Endothelial cell (in vitro differentiated cells): ENCODE data around the gene PTX3. TPM values are rescaled to one million over a fixed set of nuclear protein-coding genes. Genes with fewer than 3 reads are reported as not detected.

Source experiments
- DNase-seq: peaks from one replicate; pipeline ENCODE4 v3.0.0; 2021; ENCODE audit warnings: low spot score
- H3K27ac Mint-ChIP-seq: one replicate; pipeline ENCODE4 v1.8.0; 2021; ENCODE audit warnings: mixed read lengths, inconsistent platforms; ENCODE audit not compliant: unreplicated experiment
- H3K27me3 Mint-ChIP-seq: one replicate; pipeline ENCODE4 v1.8.0; 2021; ENCODE audit warnings: mild to moderate bottlenecking, moderate library complexity, mixed read lengths, inconsistent platforms; ENCODE audit not compliant: unreplicated experiment
- H3K36me3 Mint-ChIP-seq: one replicate; pipeline ENCODE4 v1.8.0; 2021; ENCODE audit warnings: mild to moderate bottlenecking, low read depth, mixed read lengths, inconsistent platforms; ENCODE audit not compliant: unreplicated experiment
- H3K4me1 Mint-ChIP-seq: one replicate; pipeline ENCODE4 v1.8.0; 2021; ENCODE audit warnings: mild to moderate bottlenecking, mixed read lengths, inconsistent platforms; ENCODE audit not compliant: unreplicated experiment
- H3K4me3 Mint-ChIP-seq: one replicate; pipeline ENCODE4 v1.8.0; 2021; ENCODE audit warnings: mild to moderate bottlenecking, mixed read lengths, inconsistent platforms; ENCODE audit not compliant: unreplicated experiment
- H3K9me3 Mint-ChIP-seq: one replicate; pipeline ENCODE4 v1.8.0; 2021; ENCODE audit warnings: mixed read lengths, inconsistent platforms; ENCODE audit not compliant: unreplicated experiment
- CTCF ChIP-seq: fragments of 200-600 bp; sonication (generic); IDR thresholded peaks from one replicate; pipeline ENCODE4 v1.5.0; 2021; ENCODE audit warnings: antibody characterized with exemption; ENCODE audit not compliant: unreplicated experiment
- total RNA-seq: library from RNA; stranded (reverse); fragmentation: NEBNext Ultra II Directional; extraction: Animal tissue kit (Norgen Biotek cat#: 25700); gene quantifications from one replicate; pipeline ENCODE4 v1.2.1, GENCODE V29; 2021; ENCODE audit not compliant: unreplicated experiment

The PTX3 gene
- total RNA-seq, 1 donor from 2014 or later: 0.13 TPM

- no peaks in the 10 kb centered on the region for H3K36me3 Mint-ChIP-seq
- no peak for DNase-seq
- no peak for TF ChIP-seq CTCF
- no peak overlapping the region for H3K4me3 Mint-ChIP-seq
- H3K27ac Mint-ChIP-seq: no peak overlapping the region
- H3K9me3 Mint-ChIP-seq: no peaks in the 10 kb centered on the region
- no peaks in the 10 kb centered on the region for H3K4me1 Mint-ChIP-seq
- H3K27me3 Mint-ChIP-seq: no peaks in the 10 kb centered on the region
These were observed 23.1 kb downstream of the PTX3 start for GRCh38 chr3:157459706-157460105.

GRCh38 chr3:157460253-157460652 lies 23.6 kb downstream of the PTX3 start:
- no peak overlapping the region for H3K27ac Mint-ChIP-seq
- no peak for DNase-seq
- H3K4me3 Mint-ChIP-seq: no peak overlapping the region

GRCh38 chr3:157463816-157464215 lies 27.2 kb downstream of the PTX3 start:
- Mint-ChIP-seq H3K9me3 (no peaks in the 10 kb centered on the region), H3K4me3 (no peak overlapping the region), H3K36me3 (no peaks in the 10 kb centered on the region), H3K4me1 (no peaks in the 10 kb centered on the region), H3K27ac (no peak overlapping the region), H3K27me3 (peaks cover 1% of the 10 kb centered on the region)
- no peak for DNase-seq
- no peak for TF ChIP-seq CTCF

More at GRCh38 chr3:157460253-157460652, 23.6 kb downstream of the PTX3 start:
- no peaks in the 10 kb centered on the region for H3K36me3 Mint-ChIP-seq
- H3K4me1 Mint-ChIP-seq: no peaks in the 10 kb centered on the region
- H3K27me3 Mint-ChIP-seq: no peaks in the 10 kb centered on the region
- no peak for TF ChIP-seq CTCF
- no peaks in the 10 kb centered on the region for H3K9me3 Mint-ChIP-seq

- no peak for TF ChIP-seq CTCF
- Mint-ChIP-seq H3K27ac (no peak overlapping the region), H3K4me1 (no peaks in the 10 kb centered on the region), H3K9me3 (no peaks in the 10 kb centered on the region), H3K36me3 (no peaks in the 10 kb centered on the region), H3K4me3 (no peak overlapping the region), H3K27me3 (peaks cover 1% of the 10 kb centered on the region)
- DNase-seq: no peak
These were observed 27.7 kb downstream of the PTX3 start for GRCh38 chr3:157464321-157464720.

GRCh38 chr3:157465741-157466140 lies 29.1 kb downstream of the PTX3 start:
- DNase-seq: no peak
- no peak overlapping the region for H3K27ac Mint-ChIP-seq
- TF ChIP-seq CTCF: no peak

More at GRCh38 chr3:157465741-157466140, 29.1 kb downstream of the PTX3 start:
- Mint-ChIP-seq H3K4me1 (no peaks in the 10 kb centered on the region), H3K9me3 (no peaks in the 10 kb centered on the region), H3K36me3 (no peaks in the 10 kb centered on the region), H3K4me3 (no peak overlapping the region), H3K27me3 (peaks cover 1% of the 10 kb centered on the region)
